Measurements from ENCODE around the gene B4GALNT1.

B4GALNT1 gene

GRCh38 chr12:57583008-57583831 lies 49.8 kb downstream of the B4GALNT1 start:
- peak in 1 of 2 experiments; percentile 42 for DNase-seq

GRCh38 chr12:57582440-57582839 lies 50.6 kb downstream of the B4GALNT1 start:
- DNase-seq = no peak

GRCh38 chr12:57581802-57582201 lies 51.2 kb downstream of the B4GALNT1 start:
- no peak for DNase-seq

- no peak for DNase-seq
Observed at GRCh38 chr12:57580466-57580795, 52.6 kb downstream of the B4GALNT1 start.

- DNase-seq = no peak
Observed at GRCh38 chr12:57579677-57580465, 53.1 kb downstream of the B4GALNT1 start.

- no peak for DNase-seq
Observed at GRCh38 chr12:57579011-57579410, 54.0 kb downstream of the B4GALNT1 start.

GRCh38 chr12:57577981-57578758 lies 54.8 kb downstream of the B4GALNT1 start:
- DNase-seq = no peak

- DNase-seq = no peak
Observed at GRCh38 chr12:57576613-57577160, 56.3 kb downstream of the B4GALNT1 start.
